ENCODE results near the gene SLCO3A1.

The SLCO3A1 gene

DNA sequence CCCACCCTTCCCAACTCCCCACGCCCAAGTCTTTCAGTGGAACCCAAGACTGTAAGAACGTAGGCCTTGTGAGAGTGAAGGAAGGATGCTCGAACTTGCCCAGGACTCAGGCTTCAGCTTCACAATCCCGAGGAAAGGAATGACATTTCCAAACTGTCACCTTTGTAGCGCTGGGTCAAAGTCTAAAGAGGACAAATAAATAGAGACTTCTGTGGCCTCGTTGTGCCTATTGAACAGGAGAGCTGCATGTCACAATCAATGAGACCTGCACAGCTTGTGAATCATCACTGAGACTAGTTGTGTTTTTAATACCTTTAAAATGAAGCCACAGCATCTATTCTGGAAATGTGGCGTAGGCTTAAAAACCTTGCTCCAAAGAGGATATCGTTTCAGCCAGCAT, 317.4 kb downstream of the SLCO3A1 start:
- Histone ChIP-seq H3K9me3 (ENCODE audit: insufficient read depth, low read depth, low read length) (no peaks in the 10 kb centered on the region), H3F3A (ENCODE audit: low read depth) (no peaks in the 10 kb centered on the region), H3K4me3 (ENCODE audit: low read length, poor library complexity, severe bottlenecking) (no peak overlapping the region), H4K20me1 (ENCODE audit: insufficient read depth, low read length, poor library complexity, severe bottlenecking) (no peaks in the 10 kb centered on the region), H3K9me2 (replicated peaks; ENCODE audit: low read depth, low read length) (no peaks in the 10 kb centered on the region), H3K36me3 (ENCODE audit: insufficient read depth, low read length) (no peaks in the 10 kb centered on the region), H3K79me2 (ENCODE audit: insufficient read depth, low read length) (no peaks in the 10 kb centered on the region), H3K4me1 (ENCODE audit: insufficient read depth, low read length, poor library complexity, severe bottlenecking) (no peaks in the 10 kb centered on the region), H3K9ac (ENCODE audit: low read depth, low read length, poor library complexity, severe bottlenecking) (no peak overlapping the region), H3K4me2 (ENCODE audit: low read depth, low read length, poor library complexity, severe bottlenecking) (no peak overlapping the region), H2AFZ (ENCODE audit: low read length) (no peak overlapping the region), H3K27me3 (ENCODE audit: insufficient read depth, low read length, poor library complexity, severe bottlenecking) (no peaks in the 10 kb centered on the region)
- no peak for TF ChIP-seq EZH2phosphoT487 (IDR thresholded peaks at IDR 0.05; ENCODE audit: borderline replicate concordance)
- TF ChIP-seq, protein P1, sequence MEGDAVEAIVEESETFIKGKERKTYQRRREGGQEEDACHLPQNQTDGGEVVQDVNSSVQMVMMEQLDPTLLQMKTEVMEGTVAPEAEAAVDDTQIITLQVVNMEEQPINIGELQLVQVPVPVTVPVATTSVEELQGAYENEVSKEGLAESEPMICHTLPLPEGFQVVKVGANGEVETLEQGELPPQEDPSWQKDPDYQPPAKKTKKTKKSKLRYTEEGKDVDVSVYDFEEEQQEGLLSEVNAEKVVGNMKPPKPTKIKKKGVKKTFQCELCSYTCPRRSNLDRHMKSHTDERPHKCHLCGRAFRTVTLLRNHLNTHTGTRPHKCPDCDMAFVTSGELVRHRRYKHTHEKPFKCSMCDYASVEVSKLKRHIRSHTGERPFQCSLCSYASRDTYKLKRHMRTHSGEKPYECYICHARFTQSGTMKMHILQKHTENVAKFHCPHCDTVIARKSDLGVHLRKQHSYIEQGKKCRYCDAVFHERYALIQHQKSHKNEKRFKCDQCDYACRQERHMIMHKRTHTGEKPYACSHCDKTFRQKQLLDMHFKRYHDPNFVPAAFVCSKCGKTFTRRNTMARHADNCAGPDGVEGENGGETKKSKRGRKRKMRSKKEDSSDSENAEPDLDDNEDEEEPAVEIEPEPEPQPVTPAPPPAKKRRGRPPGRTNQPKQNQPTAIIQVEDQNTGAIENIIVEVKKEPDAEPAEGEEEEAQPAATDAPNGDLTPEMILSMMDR (conservative IDR thresholded peaks at IDR 0.05; ENCODE audit: low read length) = no peak

GRCh38 chr15:92178911-92179310, 325.4 kb downstream of the SLCO3A1 start:
- no peak overlapping the region for H2AFZ ChIP-seq (ENCODE audit: low read length)
- no peak overlapping the region for H3K4me3 ChIP-seq (ENCODE audit: low read length, poor library complexity, severe bottlenecking)
- H3K4me2 ChIP-seq (ENCODE audit: low read depth, low read length, poor library complexity, severe bottlenecking) = no peak overlapping the region
- H3K36me3 ChIP-seq (ENCODE audit: insufficient read depth, low read length) = no peaks in the 10 kb centered on the region
- H3K27me3 ChIP-seq (ENCODE audit: insufficient read depth, low read length, poor library complexity, severe bottlenecking) = no peaks in the 10 kb centered on the region
- H3K9me2 ChIP-seq (replicated peaks; ENCODE audit: low read depth, low read length) = no peaks in the 10 kb centered on the region
- no peaks in the 10 kb centered on the region for H3K4me1 ChIP-seq (ENCODE audit: insufficient read depth, low read length, poor library complexity, severe bottlenecking)
- H3K9ac ChIP-seq (ENCODE audit: low read depth, low read length, poor library complexity, severe bottlenecking) = no peak overlapping the region
- H4K20me1 ChIP-seq (ENCODE audit: insufficient read depth, low read length, poor library complexity, severe bottlenecking) = no peaks in the 10 kb centered on the region
- H3F3A ChIP-seq (ENCODE audit: low read depth) = no peaks in the 10 kb centered on the region
- TF ChIP-seq, protein P1 (conservative IDR thresholded peaks at IDR 0.05; ENCODE audit: low read length) = no peak
- no peak for TF ChIP-seq EZH2phosphoT487 (IDR thresholded peaks at IDR 0.05; ENCODE audit: borderline replicate concordance)
- H3K9me3 ChIP-seq (ENCODE audit: insufficient read depth, low read depth, low read length) = no peaks in the 10 kb centered on the region
- no peaks in the 10 kb centered on the region for H3K79me2 ChIP-seq (ENCODE audit: insufficient read depth, low read length)

GRCh38 chr15:92184142-92184541, 330.6 kb downstream of the SLCO3A1 start:
- Histone ChIP-seq H3K36me3 (ENCODE audit: insufficient read depth, low read length) (no peaks in the 10 kb centered on the region), H3K9ac (ENCODE audit: low read depth, low read length, poor library complexity, severe bottlenecking) (no peak overlapping the region), H3K27me3 (ENCODE audit: insufficient read depth, low read length, poor library complexity, severe bottlenecking) (no peaks in the 10 kb centered on the region), H4K20me1 (ENCODE audit: insufficient read depth, low read length, poor library complexity, severe bottlenecking) (no peaks in the 10 kb centered on the region), H3K9me2 (replicated peaks; ENCODE audit: low read depth, low read length) (no peaks in the 10 kb centered on the region), H3K9me3 (ENCODE audit: insufficient read depth, low read depth, low read length) (no peaks in the 10 kb centered on the region), H3K79me2 (ENCODE audit: insufficient read depth, low read length) (no peaks in the 10 kb centered on the region), H3K4me1 (ENCODE audit: insufficient read depth, low read length, poor library complexity, severe bottlenecking) (no peaks in the 10 kb centered on the region), H2AFZ (ENCODE audit: low read length) (no peak overlapping the region), H3K4me3 (ENCODE audit: low read length, poor library complexity, severe bottlenecking) (no peak overlapping the region), H3K4me2 (ENCODE audit: low read depth, low read length, poor library complexity, severe bottlenecking) (no peak overlapping the region), H3F3A (ENCODE audit: low read depth) (no peaks in the 10 kb centered on the region)
- no peak for TF ChIP-seq EZH2phosphoT487 (IDR thresholded peaks at IDR 0.05; ENCODE audit: borderline replicate concordance)
- TF ChIP-seq, protein P1 (conservative IDR thresholded peaks at IDR 0.05; ENCODE audit: low read length) = no peak

Measured in Loucy (cell line).